HG02981 (cell line): Measurements from ENCODE around the gene PRKCE.

Source experiments
- ATAC-seq: cut with Tn5 transposase; IDR thresholded peaks from one replicate; pipeline ENCODE4 v1.9.1; 2021; ENCODE audit warnings: mild to moderate bottlenecking, moderate library complexity; ENCODE audit not compliant: unreplicated experiment

Gene PRKCE

DNA sequence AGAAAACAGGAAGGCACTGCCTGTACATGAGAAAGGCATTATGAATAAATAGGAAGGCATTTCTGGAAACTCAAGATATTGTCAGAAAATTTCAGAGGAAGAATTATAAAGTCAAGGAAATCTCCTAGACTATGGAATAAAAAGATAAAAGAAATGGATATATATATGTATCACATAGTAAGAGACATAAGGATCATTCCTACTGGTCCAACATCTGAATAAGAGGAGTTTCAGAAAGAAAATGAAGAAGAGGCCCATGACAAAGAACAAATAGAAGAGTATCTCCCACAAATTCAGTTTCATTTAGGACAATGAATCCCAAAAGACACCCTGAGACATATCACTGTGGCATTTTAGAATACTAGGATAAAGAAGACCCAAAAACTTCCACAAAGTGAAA lies 178.8 kb downstream of the PRKCE start:
- no peak for ATAC-seq

DNA sequence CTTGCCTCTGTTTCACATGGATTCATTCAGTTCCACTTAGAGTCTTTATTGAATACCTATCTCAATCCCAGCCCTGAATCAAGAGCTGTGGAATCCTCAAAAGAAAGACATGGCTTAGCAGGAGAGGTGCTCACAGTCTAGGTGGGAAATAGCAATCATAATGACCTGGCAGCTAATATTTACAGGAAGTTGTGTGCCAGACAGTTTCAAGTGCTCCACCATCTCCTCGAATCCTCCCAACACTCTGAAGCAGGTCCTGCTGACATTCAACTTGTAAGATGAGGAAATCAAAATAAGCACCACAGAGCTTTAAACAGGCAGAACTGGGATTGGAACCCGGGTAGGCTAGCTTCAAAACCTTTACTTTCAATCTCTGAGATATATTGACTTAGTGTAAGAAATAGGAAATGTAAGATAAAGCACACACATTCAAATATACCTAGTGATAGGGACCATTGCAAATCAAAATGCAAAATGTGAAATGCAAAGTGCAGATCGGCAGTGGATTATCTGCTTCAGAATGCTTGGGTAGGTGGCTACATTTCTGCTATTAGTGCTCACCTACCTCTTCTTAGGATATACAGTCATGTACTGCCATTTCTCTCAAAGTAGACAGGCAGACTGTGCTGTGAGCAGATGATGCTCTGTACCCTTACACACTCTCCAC lies 182.0 kb downstream of the PRKCE start:
- peak; percentile 22 for ATAC-seq

DNA sequence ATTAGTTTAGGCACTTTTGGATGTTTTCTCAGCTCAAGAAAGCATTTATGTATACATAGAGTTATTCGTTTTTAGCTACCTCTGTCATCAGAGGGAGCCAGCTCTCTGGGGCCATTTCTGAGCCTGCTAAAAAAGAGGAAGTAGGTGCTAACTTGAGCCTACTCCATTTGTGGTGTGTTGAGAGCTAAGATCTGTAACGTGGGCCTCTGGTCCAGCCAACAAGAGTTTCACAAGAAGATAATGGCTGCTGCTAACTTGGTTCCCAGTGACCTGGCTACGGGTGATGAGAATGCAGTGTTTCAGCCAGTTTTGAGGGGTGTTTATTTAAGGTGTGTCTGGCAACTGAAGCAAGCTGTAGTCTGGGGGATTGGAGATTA lies 182.5 kb downstream of the PRKCE start:
- ATAC-seq: peak; percentile 79

DNA sequence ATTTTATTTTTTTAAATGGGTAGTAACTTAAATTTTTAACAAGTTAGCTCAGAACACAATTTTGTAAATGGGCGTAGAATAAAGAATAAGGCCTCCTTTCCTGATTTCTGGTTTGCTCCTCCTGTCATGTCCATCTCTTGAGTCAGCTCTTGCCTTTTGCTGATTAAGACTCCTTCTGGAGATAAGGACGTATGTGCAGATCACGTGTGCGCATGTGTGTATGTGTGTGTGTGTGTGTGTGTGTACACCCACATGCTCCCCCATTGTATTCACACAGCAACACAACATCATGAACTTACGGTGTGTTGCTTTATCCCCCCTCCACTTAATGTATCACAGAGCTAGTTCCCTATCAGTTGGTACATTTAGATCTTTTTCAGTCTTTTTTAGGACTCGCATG lies 182.9 kb downstream of the PRKCE start:
- ATAC-seq: no peak

DNA sequence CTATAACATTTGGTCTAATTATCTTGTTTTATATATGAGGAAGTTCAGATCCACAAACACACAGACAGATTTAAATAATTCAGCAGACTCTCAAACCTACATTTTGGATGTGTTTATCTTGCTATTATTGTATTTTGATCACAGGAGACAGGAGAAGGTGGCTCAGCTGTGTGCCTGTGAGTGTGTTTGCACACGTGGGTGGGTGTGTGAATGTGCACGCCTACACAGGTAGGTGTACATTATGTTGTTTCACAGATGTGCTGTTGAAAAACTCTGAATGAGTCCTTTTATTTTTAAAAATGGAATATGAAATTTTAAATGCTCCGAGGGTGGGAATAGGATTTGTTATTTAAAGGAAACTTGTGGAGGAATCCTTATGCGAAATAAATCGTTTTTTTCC lies 183.4 kb downstream of the PRKCE start:
- ATAC-seq: no peak

DNA sequence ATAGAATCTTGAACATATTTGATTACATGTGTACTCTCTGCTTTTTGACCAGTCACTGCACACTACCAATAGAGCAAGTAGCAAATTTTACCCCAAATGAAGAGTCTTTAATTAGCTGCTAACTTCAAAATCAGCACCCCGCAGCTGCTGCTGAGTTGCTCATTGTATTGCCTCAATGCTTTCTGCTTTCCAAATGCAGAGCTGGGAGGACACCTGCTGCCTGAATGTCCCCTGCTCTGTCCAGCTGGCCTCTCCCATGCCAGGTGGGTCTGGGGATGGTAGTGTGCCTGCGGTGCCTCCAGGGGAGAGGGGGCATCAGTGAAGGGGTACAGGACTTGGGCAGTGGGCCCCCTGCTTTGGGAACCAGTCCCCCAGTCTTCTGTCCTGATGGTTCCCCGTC lies 184.8 kb downstream of the PRKCE start:
- no peak for ATAC-seq

DNA sequence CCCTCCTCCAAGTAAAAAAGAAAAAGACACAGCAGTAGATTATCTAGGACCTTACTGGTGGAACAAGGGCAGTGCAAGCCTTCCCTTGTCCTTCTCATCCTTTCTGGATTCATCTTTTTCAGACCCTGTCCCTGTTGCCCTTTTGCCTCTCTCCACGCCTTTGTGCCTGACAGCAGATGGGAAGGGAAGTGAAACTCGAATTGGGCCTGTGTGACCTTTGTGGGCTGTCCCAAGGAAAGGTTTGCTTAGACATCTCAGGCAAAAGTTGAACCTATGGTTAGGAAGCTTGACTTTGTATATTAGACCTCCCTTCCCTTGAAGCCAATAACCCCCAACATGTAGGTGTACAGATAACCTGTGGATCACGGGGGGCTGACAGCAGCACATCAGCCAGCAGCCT lies 185.3 kb downstream of the PRKCE start:
- peak; percentile 33 for ATAC-seq

DNA sequence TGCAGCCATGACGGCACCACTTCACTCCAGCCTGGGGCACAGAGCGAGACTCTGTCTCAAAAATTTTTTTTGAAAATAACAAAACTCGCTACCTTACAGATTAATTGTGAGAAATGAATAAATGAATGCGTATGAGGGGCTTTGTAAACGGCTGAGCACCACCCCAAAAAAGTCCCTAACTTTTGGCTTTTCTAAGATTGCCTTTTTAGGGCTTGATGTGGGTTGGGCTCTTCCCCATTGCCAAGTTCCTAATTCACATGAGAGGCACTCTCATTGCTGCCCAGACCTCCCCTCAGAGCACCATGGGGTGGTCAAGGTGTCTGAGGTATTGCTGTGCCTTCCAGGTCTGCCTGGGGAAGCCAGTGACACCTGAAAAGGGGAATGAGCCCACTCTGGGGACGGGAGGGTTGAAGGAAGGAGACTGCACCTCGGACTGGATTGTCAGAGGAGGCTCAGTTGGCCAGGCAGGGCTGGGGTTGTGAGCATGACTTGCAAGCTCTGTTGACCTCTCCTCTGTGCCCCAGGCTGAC lies 186.4 kb downstream of the PRKCE start:
- no peak for ATAC-seq

DNA sequence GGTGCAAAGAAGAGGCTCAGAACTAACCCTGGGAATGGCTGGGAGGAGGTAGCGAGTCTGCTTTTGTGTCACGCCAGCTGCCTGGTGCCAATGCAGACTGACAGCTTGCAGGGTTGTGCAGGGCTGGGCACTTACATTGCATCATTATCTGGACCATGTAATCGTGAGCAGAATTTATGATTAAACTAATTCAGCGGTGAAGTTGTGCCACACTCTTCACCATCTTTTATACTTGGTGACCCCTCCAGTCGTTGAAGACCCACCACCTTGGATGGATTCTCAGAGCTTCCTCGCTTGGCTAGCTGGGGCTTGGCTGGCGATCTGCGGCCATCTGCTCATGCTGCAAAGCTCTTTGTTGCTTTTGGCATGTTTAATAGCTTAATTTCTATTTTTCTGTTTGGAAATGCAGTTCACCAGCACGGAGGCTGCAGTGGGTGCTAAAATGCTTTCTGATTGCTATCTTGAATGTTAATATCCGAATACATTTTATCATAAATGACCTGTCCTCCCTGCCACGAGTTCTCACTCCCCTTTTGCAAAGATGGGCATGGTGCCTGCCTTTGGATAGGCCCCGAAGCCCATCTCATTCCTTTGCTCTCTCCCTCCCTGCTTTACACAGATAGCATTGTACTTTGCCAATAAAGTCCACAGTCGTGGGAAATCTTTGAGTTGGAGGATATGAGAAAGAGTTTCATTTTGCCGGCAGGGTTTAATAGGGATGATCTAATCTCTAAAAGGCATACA lies 188.2 kb downstream of the PRKCE start:
- no peak for ATAC-seq

DNA sequence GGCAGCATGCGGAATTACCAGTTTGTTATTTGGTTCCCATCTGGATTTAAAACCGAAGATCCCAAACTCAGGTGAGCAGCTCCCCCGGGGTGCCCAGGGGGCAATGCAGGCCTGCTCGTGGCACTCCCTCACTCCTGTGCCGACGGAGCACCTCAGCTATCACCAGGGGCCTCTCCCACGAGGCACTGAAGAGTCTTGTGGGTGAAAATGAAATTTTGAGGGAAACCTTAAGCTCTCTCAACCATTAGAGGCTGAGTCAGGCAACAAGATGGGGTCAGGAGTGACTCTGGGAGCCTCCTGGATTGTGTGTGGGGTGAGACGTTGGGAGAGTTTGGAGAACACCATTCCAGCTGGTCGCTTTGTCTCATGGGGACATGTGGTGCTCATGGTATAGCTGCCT lies 189.0 kb downstream of the PRKCE start:
- ATAC-seq: no peak

DNA sequence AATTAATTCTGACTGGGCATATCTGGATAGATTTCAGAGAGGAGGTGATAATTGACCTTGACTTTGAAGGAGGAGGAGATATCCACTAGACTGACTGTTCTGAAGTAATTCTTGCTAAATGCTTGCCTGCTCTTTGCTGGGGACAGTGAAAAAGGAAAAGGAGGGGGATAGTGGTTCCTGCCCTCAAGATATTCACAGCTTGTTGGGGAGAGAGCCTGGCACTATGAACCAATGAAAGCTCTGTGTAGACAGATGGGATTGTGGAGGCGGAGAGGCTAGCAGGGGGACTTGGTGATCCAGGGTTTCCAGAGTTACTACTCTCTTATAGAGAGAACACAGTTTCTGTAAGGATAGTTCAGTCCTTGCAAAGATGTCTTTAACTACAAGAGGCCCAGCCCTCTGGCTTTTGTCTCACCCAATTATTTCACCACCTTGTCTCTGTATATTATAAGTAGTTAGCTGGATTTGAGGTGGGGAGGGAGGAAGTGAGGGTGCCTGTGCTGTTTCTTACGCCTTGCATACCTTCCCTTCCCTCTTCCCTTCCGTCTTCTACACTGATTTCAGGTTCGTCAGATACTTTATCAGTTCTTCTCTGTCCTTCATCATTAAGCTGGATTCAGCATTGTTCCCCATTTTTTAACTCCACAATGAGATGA lies 190.4 kb downstream of the PRKCE start:
- no peak for ATAC-seq

DNA sequence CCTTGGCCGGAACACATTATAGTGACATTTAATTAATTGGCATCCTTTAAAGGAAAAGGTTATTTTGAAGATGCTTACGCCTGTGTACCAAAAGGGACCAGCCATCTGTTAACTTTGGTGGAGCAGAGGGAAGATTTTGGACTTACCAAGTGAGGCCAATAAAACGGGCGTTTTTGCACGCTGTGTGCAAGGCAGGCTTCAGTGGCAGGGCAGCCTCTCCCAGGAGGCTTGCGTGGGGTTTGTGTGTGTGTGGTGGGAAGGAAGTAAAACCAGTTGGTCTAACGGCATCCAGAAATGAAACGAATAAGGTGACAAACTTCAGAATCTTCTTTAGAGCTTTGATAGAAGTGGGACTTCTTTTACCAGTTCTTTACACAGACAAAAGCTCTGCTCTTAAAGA lies 191.7 kb downstream of the PRKCE start:
- ATAC-seq: peak; percentile 45

DNA sequence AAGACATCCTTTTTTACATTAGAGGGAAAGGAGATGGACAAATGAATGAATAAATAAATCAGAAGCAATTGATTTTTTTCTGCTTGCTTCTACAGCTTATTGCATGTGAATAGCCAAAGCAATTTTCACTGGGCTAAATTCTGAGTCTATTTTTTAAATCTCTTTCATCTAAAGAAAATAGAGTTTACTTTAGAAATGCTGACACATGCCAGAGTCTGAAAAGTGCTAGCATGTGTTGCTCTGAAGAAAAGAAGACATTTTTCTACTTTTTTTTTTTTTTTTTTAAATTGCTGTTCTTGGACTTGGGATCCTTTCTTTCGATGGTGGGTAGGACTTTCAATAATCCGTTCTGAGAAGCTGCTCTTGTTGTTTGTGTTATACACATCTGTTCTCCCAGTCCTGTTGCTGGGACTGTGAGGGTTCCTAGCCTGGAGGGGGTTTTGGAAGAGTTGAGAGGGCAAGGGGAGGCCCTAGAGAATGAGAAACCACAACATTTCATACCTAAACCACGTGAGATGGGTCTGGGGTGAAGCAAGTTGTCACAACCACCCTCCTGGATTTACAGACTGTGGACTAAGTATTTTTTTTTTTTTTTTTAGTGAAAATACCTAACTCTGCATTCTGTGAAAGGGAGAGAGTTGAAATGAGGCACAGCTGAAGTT lies 193.5 kb downstream of the PRKCE start:
- no peak for ATAC-seq

DNA sequence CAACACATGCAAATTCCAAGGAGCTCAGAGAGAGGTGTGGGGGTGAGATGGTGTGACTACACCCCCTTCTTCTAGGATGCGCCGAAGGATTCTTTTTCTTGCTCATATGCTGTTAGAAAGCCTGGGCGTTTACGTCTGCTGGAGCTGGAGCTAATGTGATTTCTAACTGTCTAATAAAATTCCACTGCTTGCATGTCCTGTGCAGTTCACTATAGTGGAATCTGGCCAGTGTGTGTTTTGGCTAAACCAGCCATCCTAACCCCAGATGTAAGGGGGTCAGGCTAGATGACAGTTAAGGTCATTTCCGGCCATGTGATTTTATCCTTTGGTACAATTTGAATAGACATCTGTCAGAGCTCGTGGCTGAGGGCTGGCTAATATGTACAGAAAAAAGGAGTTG lies 194.1 kb downstream of the PRKCE start:
- ATAC-seq: no peak

DNA sequence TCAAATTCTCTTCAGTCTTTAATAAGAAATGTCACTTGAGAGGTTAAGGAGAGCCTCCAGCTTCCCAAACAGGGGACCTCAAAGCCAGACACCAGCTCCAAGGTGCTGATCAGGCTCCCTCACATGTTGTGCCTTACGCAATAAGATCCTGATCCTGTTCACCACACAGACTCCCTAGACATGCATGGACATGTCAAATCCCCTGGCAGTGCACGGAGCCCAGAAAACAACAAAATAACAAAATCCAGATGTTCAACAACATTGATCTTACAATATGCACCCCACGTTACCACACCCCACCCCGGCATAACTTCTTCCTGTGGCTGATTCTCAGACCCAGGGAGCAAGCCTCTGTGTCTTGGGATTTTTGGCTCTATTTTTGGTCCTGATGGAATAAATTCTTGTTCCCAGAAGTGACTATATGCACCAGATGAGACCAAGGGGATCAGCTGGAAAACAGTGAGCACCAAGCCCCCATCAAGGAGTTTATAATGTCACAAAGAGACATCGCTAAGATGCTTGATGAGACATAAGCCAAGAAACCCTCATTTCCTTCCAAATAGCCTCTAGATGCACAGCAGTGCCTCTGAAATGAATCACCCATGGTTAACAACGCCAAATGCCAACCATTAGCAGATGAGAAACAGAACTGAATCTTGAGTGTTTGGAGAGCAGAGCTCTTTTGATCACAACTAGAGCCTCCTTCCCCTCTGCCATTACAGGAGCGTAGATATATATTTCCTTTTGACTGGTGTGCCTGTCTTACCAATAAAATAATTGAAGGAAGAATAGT lies 198.2 kb downstream of the PRKCE start:
- ATAC-seq: no peak

DNA sequence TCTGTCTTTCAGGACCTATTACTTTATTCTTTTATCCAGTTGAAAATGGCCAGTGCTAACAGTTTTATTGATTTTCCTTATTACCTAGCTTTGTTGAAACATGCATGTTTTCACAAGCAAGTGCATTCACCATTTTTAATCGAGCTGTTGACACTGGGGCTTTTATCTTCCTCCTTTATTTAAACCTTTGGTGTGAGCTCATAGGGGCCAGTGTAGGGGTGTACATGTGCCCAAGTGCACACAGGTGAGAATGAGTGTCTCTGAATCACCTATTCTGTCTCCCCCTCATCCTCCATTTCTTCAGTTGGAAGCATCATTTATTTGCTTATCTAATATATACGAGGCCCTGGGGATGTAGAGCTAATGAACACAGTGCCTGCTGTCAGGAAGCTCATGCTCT lies 199.1 kb downstream of the PRKCE start:
- no peak for ATAC-seq

DNA sequence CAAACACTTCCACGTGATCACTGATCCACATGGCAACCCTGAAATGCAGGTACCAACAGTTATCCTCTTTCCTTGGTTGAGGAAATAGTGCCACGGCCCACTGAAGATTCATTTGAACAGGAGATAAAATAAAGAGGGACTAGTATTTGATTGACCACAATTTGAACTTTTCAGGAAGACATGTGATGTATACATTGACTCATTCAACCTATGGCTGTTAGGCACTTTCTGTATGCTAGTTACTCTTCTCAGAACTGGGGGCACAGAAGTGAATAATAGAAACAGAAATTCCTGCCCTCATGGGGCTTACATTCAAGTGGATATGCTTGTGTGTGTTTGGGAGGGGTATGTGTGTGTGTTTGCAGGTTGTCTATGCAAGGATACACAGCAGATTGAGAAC lies 199.6 kb downstream of the PRKCE start:
- ATAC-seq: no peak

DNA sequence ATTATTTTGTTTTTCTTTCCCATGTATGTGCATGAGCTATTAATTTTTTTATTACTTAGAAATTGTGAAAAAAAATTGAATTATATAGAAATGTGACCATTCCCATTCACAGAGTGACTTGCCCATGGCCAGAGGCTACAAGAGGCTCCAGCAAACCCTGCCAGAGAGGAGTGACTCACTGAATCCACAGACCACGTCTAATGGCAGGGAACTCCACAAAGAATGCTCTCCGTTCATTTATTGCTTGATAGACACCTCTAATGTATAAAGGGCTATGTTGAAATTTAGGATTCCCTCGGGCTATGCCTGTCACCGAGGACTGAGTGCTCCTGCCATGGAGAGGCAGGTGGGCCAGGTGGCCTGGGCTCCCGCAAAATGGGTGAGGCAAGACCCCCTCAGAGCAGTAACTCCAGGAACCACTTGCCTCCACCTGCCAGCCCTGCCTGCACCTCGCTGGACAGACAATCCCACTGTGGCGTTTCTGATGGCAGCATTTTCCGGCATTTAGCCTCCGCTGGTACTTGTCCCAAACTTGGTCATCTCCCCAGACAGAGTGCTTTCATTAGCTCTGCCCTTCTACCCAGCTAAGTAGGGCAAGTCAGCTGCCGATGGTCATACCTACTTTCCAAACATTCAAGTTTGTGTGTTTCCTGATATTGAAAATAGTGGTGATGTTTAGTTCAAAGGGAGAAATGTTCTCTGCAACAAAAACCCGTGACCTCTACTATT lies 200.3 kb downstream of the PRKCE start:
- no peak for ATAC-seq

DNA sequence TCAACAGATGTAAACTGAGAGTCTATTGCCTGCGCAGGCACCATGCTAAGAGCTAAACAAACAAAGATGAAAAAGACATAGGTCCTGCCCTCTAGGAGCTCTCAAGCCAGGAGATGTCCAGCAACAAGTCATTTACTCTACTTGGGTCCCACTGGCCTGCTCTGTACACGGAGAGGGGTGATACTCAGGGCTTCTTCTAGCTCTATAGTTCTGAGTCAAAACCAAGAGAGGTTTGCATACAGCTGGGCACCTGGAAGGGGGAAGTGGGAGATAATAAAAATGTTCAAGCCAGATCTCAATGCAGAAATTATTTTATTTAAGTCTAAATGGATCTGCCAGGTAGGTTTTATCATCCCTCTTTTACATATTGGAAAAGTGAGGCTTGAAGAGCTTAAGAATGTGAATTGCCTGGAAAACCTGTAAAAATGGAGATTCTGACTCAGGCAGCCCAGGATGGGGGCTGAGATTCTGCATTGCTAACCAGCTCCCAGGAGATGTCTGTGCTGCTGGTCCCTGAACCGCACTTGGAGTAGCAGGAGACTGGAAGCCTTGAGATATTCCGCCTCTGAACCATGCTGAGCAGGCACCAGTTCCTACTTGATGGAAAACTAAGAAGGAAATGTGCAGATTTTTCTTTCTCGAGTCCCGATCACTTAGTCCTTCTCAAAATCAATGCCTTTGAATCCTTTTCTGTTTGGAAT lies 201.1 kb downstream of the PRKCE start:
- peak; percentile 75 for ATAC-seq
